H9 (cell line): ENCODE results near the gene MS4A7. TPM values are rescaled to one million over a fixed set of nuclear protein-coding genes. Genes with fewer than 3 reads are reported as not detected.

Experiments
- DNase-seq: peaks from one replicate; pipeline ENCODE4 v3.0.0-alpha.2; 2017
- H2AFZ ChIP-seq: one replicate; pipeline ENCODE4 v1.6.1; 2013; ENCODE audit warnings: mild to moderate bottlenecking, low read length, control low read depth, moderate library complexity
- H2AK5ac ChIP-seq: 2 replicates; pipeline ENCODE4 v1.6.1; 2013; ENCODE audit warnings: low read length, control low read depth, mixed read lengths; ENCODE audit not compliant: insufficient read length
- H2BK120ac ChIP-seq: one replicate; pipeline ENCODE4 v1.6.1; 2013; ENCODE audit warnings: low read depth, mild to moderate bottlenecking, low read length, control low read depth, inconsistent platforms; ENCODE audit not compliant: poor library complexity, severe bottlenecking
- H2BK12ac ChIP-seq: 2 replicates; pipeline ENCODE4 v1.6.1; 2013; ENCODE audit warnings: low read length, control low read depth, mixed read lengths, low read depth; ENCODE audit not compliant: insufficient read length
- H2BK15ac ChIP-seq: 2 replicates; pipeline ENCODE4 v1.6.1; 2013; ENCODE audit warnings: low read depth, low read length, control low read depth
- H2BK20ac ChIP-seq: one replicate; pipeline ENCODE4 v1.6.1; 2013; ENCODE audit warnings: low read depth, mild to moderate bottlenecking, low read length, control low read depth, inconsistent platforms; ENCODE audit not compliant: poor library complexity, severe bottlenecking
- H2BK5ac ChIP-seq: 2 replicates; pipeline ENCODE4 v1.6.1; 2013; ENCODE audit warnings: low read length, control low read depth, mixed read lengths; ENCODE audit not compliant: insufficient read length
- H3K14ac ChIP-seq: 2 replicates; pipeline ENCODE4 v1.6.1; 2013; ENCODE audit warnings: low read length, control low read depth; ENCODE audit not compliant: insufficient read depth
- H3K18ac ChIP-seq: 2 replicates; pipeline ENCODE4 v1.6.1; 2013; ENCODE audit warnings: low read depth, mild to moderate bottlenecking, mixed read lengths, low read length, control low read depth; ENCODE audit not compliant: insufficient read length
- H3K23ac ChIP-seq: 2 replicates; pipeline ENCODE4 v1.6.1; 2013; ENCODE audit warnings: low read length, control low read depth, mixed read lengths, low read depth; ENCODE audit not compliant: insufficient read length
- H3K23me2 ChIP-seq: 2 replicates; pipeline ENCODE4 v1.6.1; 2013; ENCODE audit warnings: low read depth, mild to moderate bottlenecking, mixed read lengths, low read length, control low read depth; ENCODE audit not compliant: insufficient read length, poor library complexity, severe bottlenecking
- H3K27ac ChIP-seq: 2 replicates; pipeline ENCODE4 v1.5.1; 2013; ENCODE audit warnings: low read length, control low read depth, mixed read lengths, low read depth; ENCODE audit not compliant: insufficient read length
- H3K27me3 ChIP-seq: 2 replicates; pipeline ENCODE4 v1.6.1; 2013; ENCODE audit warnings: low read length, control low read depth, inconsistent platforms; ENCODE audit not compliant: insufficient read depth
- H3K4ac ChIP-seq: 2 replicates; pipeline ENCODE4 v1.6.1; 2013; ENCODE audit warnings: low read depth, mild to moderate bottlenecking, control low read depth, inconsistent platforms, low read length, moderate library complexity
- H3K4me1 ChIP-seq: 2 replicates; pipeline ENCODE4 v1.6.1; 2013; ENCODE audit warnings: low read length, control low read depth, inconsistent platforms; ENCODE audit not compliant: insufficient read depth
- H3K4me2 ChIP-seq: 2 replicates; pipeline ENCODE4 v1.6.1; 2013; ENCODE audit warnings: low read length, control low read depth, mixed read lengths; ENCODE audit not compliant: insufficient read length, insufficient read depth
- H3K56ac ChIP-seq: 2 replicates; pipeline ENCODE4 v1.6.1; 2013; ENCODE audit warnings: low read depth, mild to moderate bottlenecking, mixed read lengths, low read length, control low read depth; ENCODE audit not compliant: insufficient read length
- H3K79me1 ChIP-seq: 2 replicates; pipeline ENCODE4 v1.6.1; 2013; ENCODE audit warnings: low read depth, mild to moderate bottlenecking, moderate library complexity, low read length, control low read depth, inconsistent platforms; ENCODE audit not compliant: insufficient read depth, poor library complexity, severe bottlenecking
- H3K79me2 ChIP-seq: 2 replicates; pipeline ENCODE4 v1.6.1; 2013; ENCODE audit warnings: low read length, control low read depth, inconsistent platforms; ENCODE audit not compliant: insufficient read depth
- H3K9ac ChIP-seq: 2 replicates; pipeline ENCODE4 v1.6.1; 2013; ENCODE audit warnings: low read length, control low read depth, mixed read lengths; ENCODE audit not compliant: insufficient read length; ENCODE audit errors: extremely low read depth
- H3K9me3 ChIP-seq: one replicate; pipeline ENCODE4 v1.6.1; 2013; ENCODE audit warnings: low read depth, low read length, inconsistent platforms; ENCODE audit not compliant: control insufficient read depth
- H3T11ph ChIP-seq: one replicate; pipeline ENCODE4 v1.6.1; 2013; ENCODE audit warnings: mild to moderate bottlenecking, low read length, control low read depth, inconsistent platforms
- H4K20me1 ChIP-seq: one replicate; pipeline ENCODE4 v1.6.1; 2013; ENCODE audit not compliant: control insufficient read depth, insufficient read length, insufficient read depth
- H4K5ac ChIP-seq: 2 replicates; pipeline ENCODE4 v1.6.1; 2013; ENCODE audit warnings: low read depth, mild to moderate bottlenecking, mixed read lengths, low read length, control low read depth; ENCODE audit not compliant: insufficient read length
- H4K8ac ChIP-seq: replicated peaks from 2 replicates; pipeline ENCODE4 v1.6.1; 2013; ENCODE audit warnings: low read length, control low read depth, mixed read lengths, low read depth; ENCODE audit not compliant: insufficient read length
- H4K91ac ChIP-seq: 2 replicates; pipeline ENCODE4 v1.6.1; 2013; ENCODE audit warnings: low read depth, mild to moderate bottlenecking, moderate library complexity, mixed read lengths, low read length, control low read depth; ENCODE audit not compliant: insufficient read length
- H3K27ac Mint-ChIP-seq, 3 experiments: 2 replicates in 2 of 3; 3 replicates in 1 of 3; pipeline ENCODE4 v1.8.0; 2020 to 2021; ENCODE audit warnings: mixed read lengths in 3 of 3, mild to moderate bottlenecking in 1 of 3, moderate library complexity in 1 of 3
- H3K27me3 Mint-ChIP-seq: 2 replicates; pipeline ENCODE4 v1.8.0; 2021; ENCODE audit warnings: low read depth, mild to moderate bottlenecking, moderate library complexity, mixed read lengths
- H3K36me3 Mint-ChIP-seq, 3 experiments: 2 replicates in 2 of 3; 3 replicates in 1 of 3; pipeline ENCODE4 v1.8.0; 2020 to 2021; ENCODE audit warnings: low read depth in 3 of 3, mixed read lengths in 3 of 3; ENCODE audit not compliant: insufficient read depth in 1 of 3
- H3K4me1 Mint-ChIP-seq, 2 experiments: 2 replicates each; pipeline ENCODE4 v1.8.0; 2020; ENCODE audit warnings: mixed read lengths in 2 of 2
- H3K4me3 Mint-ChIP-seq, 2 experiments: 2 replicates in 1 of 2; 3 replicates in 1 of 2; pipeline ENCODE4 v1.8.0; 2020 to 2021; ENCODE audit warnings: mild to moderate bottlenecking in 2 of 2, mixed read lengths in 2 of 2, moderate library complexity in 1 of 2
- H3K9me3 Mint-ChIP-seq, 2 experiments: 2 replicates in 1 of 2; 3 replicates in 1 of 2; pipeline ENCODE4 v1.8.0; 2020; ENCODE audit warnings: mild to moderate bottlenecking in 2 of 2, mixed read lengths in 2 of 2, moderate library complexity in 1 of 2
- CTCF ChIP-seq: fragments of 200-600 bp; sonication (generic); conservative IDR thresholded peaks from 3 replicates; pipeline ENCODE4 v1.8.0; 2021; ENCODE audit warnings: antibody characterized with exemption, mild to moderate bottlenecking
- WGBS: extraction: QIAGEN DNeasy Blood & Tissue Kit; methylation state at CpG from one replicate; pipeline ENCODE4 v1.1.7; 2013; ENCODE audit warnings: missing lambda C conversion rate, low lambda C conversion rate, mixed read lengths; ENCODE audit not compliant: insufficient read length; ENCODE audit errors: extremely low coverage; 5-methylcytosine and 5-hydroxymethylcytosine counted together
- total RNA-seq: library from RNA; stranded (reverse); gene quantifications from 2 replicates; pipeline ENCODE4 v1.2.1, GENCODE V29; 2021

The MS4A7 gene
- total RNA-seq, 1 experiment from 2014 or later: not detected

GRCh38 chr11:60428517-60428916 is 50.2 kb downstream of the MS4A7 start:
- H2AK5ac ChIP-seq: no peak overlapping the region
- H3K9me3 ChIP-seq: no peaks in the 10 kb centered on the region
- no peaks in the 10 kb centered on the region for H3K36me3 Mint-ChIP-seq
- no peak overlapping the region for H2BK5ac ChIP-seq
- no peak overlapping the region; a peak in 1 of 7 replicates for H3K27ac Mint-ChIP-seq
- no peak for DNase-seq
- no peak overlapping the region for H3K14ac ChIP-seq
- TF ChIP-seq CTCF: no peak
- H3K4me1 ChIP-seq: no peaks in the 10 kb centered on the region
- no peak overlapping the region for H2BK20ac ChIP-seq
- H3K23me2 ChIP-seq: no peaks in the 10 kb centered on the region
- H4K20me1 ChIP-seq: no peaks in the 10 kb centered on the region
- H3K56ac ChIP-seq: no peak overlapping the region
- H3K4ac ChIP-seq: no peak overlapping the region
- H4K5ac ChIP-seq: no peak overlapping the region
- peak overlapping the region; percentile 42 for H2AFZ ChIP-seq
- no peak overlapping the region for H4K91ac ChIP-seq
- WGBS: no CpG with 5 or more reads among the region's 2 CpGs
- H3K79me2 ChIP-seq: no peaks in the 10 kb centered on the region
- H3T11ph ChIP-seq: no peak overlapping the region
- no peak overlapping the region for H4K8ac ChIP-seq
- no peak overlapping the region for H3K4me2 ChIP-seq
- H3K4me3 Mint-ChIP-seq: no peak overlapping the region
- no peak overlapping the region for H2BK120ac ChIP-seq
- peaks cover 3% of the 10 kb centered on the region; the same call in 1 of the 2 replicates for H3K27me3 Mint-ChIP-seq
- no peaks in the 10 kb centered on the region for H3K27me3 ChIP-seq
- no peak overlapping the region for H2BK15ac ChIP-seq
- no peaks in the 10 kb centered on the region for H3K9me3 Mint-ChIP-seq
- H3K9ac ChIP-seq: no peak overlapping the region
- H2BK12ac ChIP-seq: no peak overlapping the region
- H3K18ac ChIP-seq: no peak overlapping the region
- H3K79me1 ChIP-seq: no peaks in the 10 kb centered on the region
- H3K27ac ChIP-seq: no peak overlapping the region
- H3K23ac ChIP-seq: no peak overlapping the region
- H3K4me1 Mint-ChIP-seq: peaks cover 0 to 3% of the 10 kb centered on the region in 2 experiments; a peak in 2 of 4 replicates
